MM.1S (cell line): ENCODE data around the gene NFATC2.

Experiments
- EZH2 ChIP-seq: fragments of 300-600 bp; sonication (generic); optimal IDR thresholded peaks from 2 replicates; pipeline ENCODE3; 2017; ENCODE audit warnings: low read depth, mild to moderate bottlenecking, antibody characterized with exemption, low read length, mixed read lengths
- TF ChIP-seq, protein P1 (sequence below): fragments of 300-600 bp; sonication (generic); IDR thresholded peaks from 2 replicates; pipeline ENCODE4 v1.5.1; 2016; ENCODE audit warnings: antibody characterized with exemption, low read length, mixed read lengths

DNA sequence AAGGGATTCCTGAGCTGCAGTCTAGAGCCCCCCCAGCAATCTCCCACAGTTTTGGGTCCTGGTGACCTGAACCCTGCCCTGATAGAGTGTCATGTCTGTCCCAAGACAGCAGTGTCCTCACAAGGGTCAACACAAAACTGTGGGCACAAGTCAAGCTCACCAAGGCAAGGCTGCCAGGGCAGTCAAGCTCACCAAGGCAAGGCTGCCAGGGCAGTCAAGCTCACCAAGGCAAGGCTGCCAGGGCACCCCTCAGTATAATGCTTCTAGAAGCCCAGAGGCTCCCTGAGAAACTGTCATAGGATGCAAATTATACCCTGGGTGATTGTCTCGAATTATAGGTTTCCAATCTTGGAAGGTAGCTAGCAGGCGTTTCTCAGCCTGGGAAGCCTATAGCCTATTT lies 108.5 kb downstream of the NFATC2 start:
- TF ChIP-seq, protein P1, sequence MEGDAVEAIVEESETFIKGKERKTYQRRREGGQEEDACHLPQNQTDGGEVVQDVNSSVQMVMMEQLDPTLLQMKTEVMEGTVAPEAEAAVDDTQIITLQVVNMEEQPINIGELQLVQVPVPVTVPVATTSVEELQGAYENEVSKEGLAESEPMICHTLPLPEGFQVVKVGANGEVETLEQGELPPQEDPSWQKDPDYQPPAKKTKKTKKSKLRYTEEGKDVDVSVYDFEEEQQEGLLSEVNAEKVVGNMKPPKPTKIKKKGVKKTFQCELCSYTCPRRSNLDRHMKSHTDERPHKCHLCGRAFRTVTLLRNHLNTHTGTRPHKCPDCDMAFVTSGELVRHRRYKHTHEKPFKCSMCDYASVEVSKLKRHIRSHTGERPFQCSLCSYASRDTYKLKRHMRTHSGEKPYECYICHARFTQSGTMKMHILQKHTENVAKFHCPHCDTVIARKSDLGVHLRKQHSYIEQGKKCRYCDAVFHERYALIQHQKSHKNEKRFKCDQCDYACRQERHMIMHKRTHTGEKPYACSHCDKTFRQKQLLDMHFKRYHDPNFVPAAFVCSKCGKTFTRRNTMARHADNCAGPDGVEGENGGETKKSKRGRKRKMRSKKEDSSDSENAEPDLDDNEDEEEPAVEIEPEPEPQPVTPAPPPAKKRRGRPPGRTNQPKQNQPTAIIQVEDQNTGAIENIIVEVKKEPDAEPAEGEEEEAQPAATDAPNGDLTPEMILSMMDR: no peak
- TF ChIP-seq EZH2: no peak
